Measurements from ENCODE around the gene GBA2. TPM values are rescaled to one million over a fixed set of nuclear protein-coding genes. Genes with fewer than 3 reads are reported as not detected.
A peak's percentile ranks its signal among the peaks of the same experiment; 100 is the strongest.

The GBA2 gene
- total and polyA plus RNA-seq, 2 donors (not counting 3 experiments of a cell fraction or from before 2014, with no cell fraction given) = 110 to 158 TPM

DNA sequence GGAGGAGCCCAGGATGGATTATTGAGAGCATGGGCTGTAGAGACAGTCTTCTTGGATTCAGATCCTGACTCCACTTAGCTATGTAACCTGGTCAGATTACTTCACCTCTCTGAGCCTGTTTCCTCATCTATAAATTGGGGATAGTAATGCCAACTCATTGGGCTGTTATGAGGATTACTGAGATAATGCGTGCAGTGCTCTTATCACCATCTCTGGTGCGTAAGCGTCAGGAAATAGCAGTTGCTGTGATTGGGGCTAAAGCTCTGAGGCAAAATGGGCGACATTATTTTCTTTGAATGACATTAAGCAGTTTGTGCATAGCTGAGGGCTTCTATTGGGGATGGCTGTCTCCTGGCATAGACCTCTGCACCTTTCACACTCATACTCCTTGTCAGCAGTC lies 6.0 kb upstream of the GBA2 start:
- ChIA-PET CTCF (interaction anchor here (1.2 to 7.2 kb wide), 12 partner anchors 10 to 127 kb away, joined by 3 to 62 read pairs (median 12); partner anchors contain the start of gene NPR2), POLR2A (interaction anchor here (1.2 kb wide), 1 partner anchor 8 kb away, joined by 4 read pairs; no protein-coding TSS in a partner anchor)
- intact Hi-C loops (cut with micrococcal nuclease) = no loop called here
- peak; percentile 84 for FAIRE-seq
- no peaks in the 10 kb centered on the region for H4K20me1 ChIP-seq (replicated peaks; ENCODE audit: control insufficient read depth, extremely low read depth, insufficient read depth, low read length)
- peak overlapping the region; percentile 18 for H3K4me2 ChIP-seq (ENCODE audit: insufficient read depth, low read length)
- H3K4me3 ChIP-seq (replicated peaks in 1 of 3; ENCODE audit: insufficient read depth in 1 of 3, low read depth in 1 of 3, low read length in 3 of 3) = no peak overlapping the region
- H3K4me1 ChIP-seq (ENCODE audit: control insufficient read depth, extremely low read depth, insufficient read depth, low read length) = peaks cover 91% of the 10 kb centered on the region
- DNase-seq (ENCODE audit: low read depth, low spot score) = peak; percentile 47
- H3K9me1 ChIP-seq (replicated peaks; ENCODE audit: control insufficient read depth, extremely low read depth, insufficient read depth, low read length) = no peaks in the 10 kb centered on the region
- H3K27ac ChIP-seq (ENCODE audit: insufficient read depth, low read depth, low read length) = peak overlapping the region; percentile 97
- peaks cover 7% of the 10 kb centered on the region for H3K79me2 ChIP-seq (ENCODE audit: control insufficient read depth, insufficient read depth, low read length)
- no peak overlapping the region for H2AFZ ChIP-seq (ENCODE audit: low read depth, low read length)
- no TSS peak for BruUV-seq (replicated peaks)
- no peaks in the 10 kb centered on the region for H3K27me3 ChIP-seq (ENCODE audit: control insufficient read depth in 2 of 2, insufficient read depth in 2 of 2, low read length in 2 of 2)
- H3K36me3 ChIP-seq (ENCODE audit: control insufficient read depth in 2 of 2, extremely low read depth in 1 of 2, insufficient read depth in 2 of 2, low read length in 2 of 2) = peaks cover 0 to 2% of the 10 kb centered on the region in 2 experiments
- no peaks in the 10 kb centered on the region for H3K9me3 ChIP-seq (replicated peaks; ENCODE audit: control insufficient read depth, insufficient read depth, low read length)
- dilution Hi-C loops (cut with MboI; ENCODE audit: extremely low pct_ligation_motif_present, low sequenced_read_pairs) = no loop called here
- peak overlapping the region; percentile 25 for H3K9ac ChIP-seq (replicated peaks; ENCODE audit: extremely low read depth, insufficient read depth, low read length)
- TF ChIP-seq POLR2A (IDR thresholded peaks at IDR 0.05; ENCODE audit: low read depth, low read length) (no peak), MYC (IDR thresholded peaks at IDR 0.05; ENCODE audit: low read depth, low read length) (no peak), GATA2 (IDR thresholded peaks at IDR 0.05; ENCODE audit: insufficient read depth, insufficient read length, low read depth, low read length) (peak; percentile 95), EZH2 (IDR thresholded peaks at IDR 0.05; ENCODE audit: borderline replicate concordance, low read depth, low read length, severe bottlenecking) (no peak), JUN (IDR thresholded peaks at IDR 0.05; ENCODE audit: borderline replicate concordance, insufficient read depth, insufficient read length, low read depth) (peak; percentile 26)

DNA sequence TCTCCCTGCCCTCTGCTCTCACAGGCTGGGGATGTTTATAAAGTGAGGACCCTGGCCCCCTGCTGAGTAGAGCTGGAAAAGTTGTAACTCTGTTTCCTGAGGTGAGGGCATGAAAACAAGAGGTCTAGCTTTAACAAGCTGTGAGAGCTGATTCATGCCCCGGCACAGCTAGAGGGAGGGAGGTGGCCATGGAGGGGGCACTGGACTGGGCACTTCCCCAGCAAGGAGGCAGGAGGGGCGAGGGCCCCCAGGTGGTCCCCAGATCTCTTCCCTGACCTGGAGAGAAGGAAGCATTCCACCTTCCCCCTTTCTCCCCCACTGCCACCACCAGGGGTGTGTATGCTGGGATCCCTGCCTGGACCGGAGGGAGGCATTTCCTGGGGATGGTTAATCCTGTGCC lies 5.2 kb upstream of the GBA2 start, which contains the start of gene MSMP:
TSS of gene MSMP (minus strand) at position 13 of the 400 bp plus-strand sequence. CDS start 147 bp downstream, outside the sequence.
- Histone ChIP-seq H3K27me3 (ENCODE audit: control insufficient read depth in 2 of 2, insufficient read depth in 2 of 2, low read length in 2 of 2) (no peaks in the 10 kb centered on the region), H2AFZ (ENCODE audit: low read depth, low read length) (no peak within 1 kb of the TSS), H3K4me1 (ENCODE audit: control insufficient read depth, extremely low read depth, insufficient read depth, low read length) (peaks cover 92% of the 10 kb centered on the region), H3K9me3 (replicated peaks; ENCODE audit: control insufficient read depth, insufficient read depth, low read length) (no peaks in the 10 kb centered on the region), H3K9ac (replicated peaks; ENCODE audit: extremely low read depth, insufficient read depth, low read length) (peak within 1 kb of the TSS; percentile 25), H3K9me1 (replicated peaks; ENCODE audit: control insufficient read depth, extremely low read depth, insufficient read depth, low read length) (no peaks in the 10 kb centered on the region), H3K4me3 (replicated peaks in 1 of 3; ENCODE audit: insufficient read depth in 1 of 3, low read depth in 1 of 3, low read length in 3 of 3) (no peak within 1 kb of the TSS), H3K27ac (ENCODE audit: insufficient read depth, low read depth, low read length) (peak within 1 kb of the TSS; percentile 97), H3K4me2 (ENCODE audit: insufficient read depth, low read length) (peak within 1 kb of the TSS; percentile 18), H4K20me1 (replicated peaks; ENCODE audit: control insufficient read depth, extremely low read depth, insufficient read depth, low read length) (no peaks in the 10 kb centered on the region), H3K79me2 (ENCODE audit: control insufficient read depth, insufficient read depth, low read length) (peaks cover 7% of the 10 kb centered on the region), H3K36me3 (ENCODE audit: control insufficient read depth in 2 of 2, extremely low read depth in 1 of 2, insufficient read depth in 2 of 2, low read length in 2 of 2) (peaks cover 0 to 2% of the 10 kb centered on the region in 2 experiments)
- TF ChIP-seq JUN (IDR thresholded peaks at IDR 0.05; ENCODE audit: borderline replicate concordance, insufficient read depth, insufficient read length, low read depth) (no peak), GATA2 (IDR thresholded peaks at IDR 0.05; ENCODE audit: insufficient read depth, insufficient read length, low read depth, low read length) (peak; percentile 52), EZH2 (IDR thresholded peaks at IDR 0.05; ENCODE audit: borderline replicate concordance, low read depth, low read length, severe bottlenecking) (no peak), POLR2A (IDR thresholded peaks at IDR 0.05; ENCODE audit: low read depth, low read length) (no peak), CTCF (IDR thresholded peaks at IDR 0.05; ENCODE audit: extremely low read depth in 1 of 2, insufficient read depth in 1 of 2, low read depth in 1 of 2, low read length in 2 of 2) (peak in 1 of 2 donors; percentile 5), MYC (IDR thresholded peaks at IDR 0.05; ENCODE audit: low read depth, low read length) (no peak), FOS (IDR thresholded peaks at IDR 0.05; ENCODE audit: borderline replicate concordance, insufficient read depth, low read length) (peak; percentile 62)
- DNase-seq (ENCODE audit: low read depth, low spot score) (peak; percentile 75), FAIRE-seq (peak; percentile 91)
- intact Hi-C loops (cut with micrococcal nuclease) (no loop called here), dilution Hi-C loops (cut with MboI; ENCODE audit: extremely low pct_ligation_motif_present, low sequenced_read_pairs) (no loop called here)
- CTCF ChIA-PET = interaction anchor here (0.8 to 3.5 kb wide), 12 partner anchors 10 to 128 kb away, joined by 3 to 24 read pairs (median 8); partner anchors contain the start of genes CCDC107, CREB3, NPR2 and RMRP
- POLR2A ChIA-PET = no interaction called here
- no TSS peak for BruUV-seq (replicated peaks)
